Esophagus squamous epithelium (tissue), 4 donors: ENCODE data around the gene EFCAB7.

Experiments
- POLR2A ChIP-seq, 4 donors: fragments of 450-650 bp; IDR thresholded peaks; one replicate each; pipeline ENCODE4 v1.6.1; 2017; ENCODE audit warnings: antibody characterized with exemption in 4 of 4, mild to moderate bottlenecking in 4 of 4, moderate library complexity in 3 of 4
- TF ChIP-seq, protein P1 (sequence below), 6 experiments: fragments of 450-650 bp in 4 of 6; fragments of 200-600 bp in 2 of 6; sonication (generic) in 2 of 6; IDR thresholded peaks; one replicate each; pipeline ENCODE4 v1.5.1; 2016 to 2019; ENCODE audit warnings: antibody characterized with exemption in 6 of 6, mild to moderate bottlenecking in 4 of 6, moderate library complexity in 4 of 6

DNA sequence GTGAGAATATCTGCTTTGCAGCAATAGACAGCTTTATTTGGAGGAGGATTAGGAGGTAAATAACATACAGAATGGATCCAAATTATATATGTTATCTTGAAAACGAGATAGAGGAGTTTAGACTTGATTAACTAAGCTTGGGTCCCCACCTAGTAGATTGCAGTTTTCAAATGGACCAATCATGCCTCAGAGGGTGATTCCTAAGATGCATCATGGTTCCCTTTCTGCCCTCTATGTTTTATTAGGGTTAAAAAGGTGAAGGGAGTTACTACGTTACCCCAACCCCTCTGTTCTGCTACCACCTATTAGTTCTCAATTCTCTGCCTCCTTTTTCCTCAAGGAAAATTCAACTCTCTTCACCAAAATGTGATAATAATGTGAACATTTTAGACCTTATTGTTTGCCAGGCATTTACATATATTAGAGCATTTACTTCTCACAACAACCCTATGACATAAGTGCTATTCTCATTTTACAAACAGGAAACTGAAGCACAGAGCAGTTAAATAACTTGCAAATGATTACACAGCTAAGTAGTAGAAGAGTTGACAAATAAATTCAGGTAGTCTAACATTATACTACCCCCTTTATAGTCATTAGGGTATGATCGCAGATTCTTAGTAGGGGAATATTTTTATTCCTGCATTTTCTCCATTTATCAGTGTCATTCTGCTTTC, 46.5 kb downstream of the EFCAB7 start:
- TF ChIP-seq POLR2A (IDR thresholded peaks at IDR 0.05): no peak
- TF ChIP-seq, protein P1, sequence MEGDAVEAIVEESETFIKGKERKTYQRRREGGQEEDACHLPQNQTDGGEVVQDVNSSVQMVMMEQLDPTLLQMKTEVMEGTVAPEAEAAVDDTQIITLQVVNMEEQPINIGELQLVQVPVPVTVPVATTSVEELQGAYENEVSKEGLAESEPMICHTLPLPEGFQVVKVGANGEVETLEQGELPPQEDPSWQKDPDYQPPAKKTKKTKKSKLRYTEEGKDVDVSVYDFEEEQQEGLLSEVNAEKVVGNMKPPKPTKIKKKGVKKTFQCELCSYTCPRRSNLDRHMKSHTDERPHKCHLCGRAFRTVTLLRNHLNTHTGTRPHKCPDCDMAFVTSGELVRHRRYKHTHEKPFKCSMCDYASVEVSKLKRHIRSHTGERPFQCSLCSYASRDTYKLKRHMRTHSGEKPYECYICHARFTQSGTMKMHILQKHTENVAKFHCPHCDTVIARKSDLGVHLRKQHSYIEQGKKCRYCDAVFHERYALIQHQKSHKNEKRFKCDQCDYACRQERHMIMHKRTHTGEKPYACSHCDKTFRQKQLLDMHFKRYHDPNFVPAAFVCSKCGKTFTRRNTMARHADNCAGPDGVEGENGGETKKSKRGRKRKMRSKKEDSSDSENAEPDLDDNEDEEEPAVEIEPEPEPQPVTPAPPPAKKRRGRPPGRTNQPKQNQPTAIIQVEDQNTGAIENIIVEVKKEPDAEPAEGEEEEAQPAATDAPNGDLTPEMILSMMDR (IDR thresholded peaks at IDR 0.05): no peak
